A673 (cell line): ENCODE data around the gene HNRNPA1L2.

ENCODE experiments used
- EZH2 ChIP-seq: fragments of 200-600 bp; sonication (generic); IDR thresholded peaks from 2 replicates; pipeline ENCODE4 v1.6.1; 2017; ENCODE audit warnings: borderline replicate concordance, low read depth, mild to moderate bottlenecking, mixed read lengths, antibody characterized with exemption, low read length; ENCODE audit not compliant: poor library complexity, severe bottlenecking
- TF ChIP-seq, protein P1 (sequence below): fragments of 300-800, 200-600 bp; sonication (generic); conservative IDR thresholded peaks from 2 replicates; pipeline ENCODE4 v1.5.1; 2017; ENCODE audit warnings: low read depth, mild to moderate bottlenecking, antibody characterized with exemption, low read length, moderate library complexity, mixed read lengths

GRCh38 chr13:52599037-52599847 lies 43.0 kb upstream of the HNRNPA1L2 start:
- TF ChIP-seq, protein P1, sequence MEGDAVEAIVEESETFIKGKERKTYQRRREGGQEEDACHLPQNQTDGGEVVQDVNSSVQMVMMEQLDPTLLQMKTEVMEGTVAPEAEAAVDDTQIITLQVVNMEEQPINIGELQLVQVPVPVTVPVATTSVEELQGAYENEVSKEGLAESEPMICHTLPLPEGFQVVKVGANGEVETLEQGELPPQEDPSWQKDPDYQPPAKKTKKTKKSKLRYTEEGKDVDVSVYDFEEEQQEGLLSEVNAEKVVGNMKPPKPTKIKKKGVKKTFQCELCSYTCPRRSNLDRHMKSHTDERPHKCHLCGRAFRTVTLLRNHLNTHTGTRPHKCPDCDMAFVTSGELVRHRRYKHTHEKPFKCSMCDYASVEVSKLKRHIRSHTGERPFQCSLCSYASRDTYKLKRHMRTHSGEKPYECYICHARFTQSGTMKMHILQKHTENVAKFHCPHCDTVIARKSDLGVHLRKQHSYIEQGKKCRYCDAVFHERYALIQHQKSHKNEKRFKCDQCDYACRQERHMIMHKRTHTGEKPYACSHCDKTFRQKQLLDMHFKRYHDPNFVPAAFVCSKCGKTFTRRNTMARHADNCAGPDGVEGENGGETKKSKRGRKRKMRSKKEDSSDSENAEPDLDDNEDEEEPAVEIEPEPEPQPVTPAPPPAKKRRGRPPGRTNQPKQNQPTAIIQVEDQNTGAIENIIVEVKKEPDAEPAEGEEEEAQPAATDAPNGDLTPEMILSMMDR = no peak
- no peak for TF ChIP-seq EZH2
